ENCODE data around the gene REX1BD.

REX1BD gene

GRCh38 chr19:18618236-18618635 is 29.6 kb downstream of the REX1BD start:
- no peak for DNase-seq

DNA sequence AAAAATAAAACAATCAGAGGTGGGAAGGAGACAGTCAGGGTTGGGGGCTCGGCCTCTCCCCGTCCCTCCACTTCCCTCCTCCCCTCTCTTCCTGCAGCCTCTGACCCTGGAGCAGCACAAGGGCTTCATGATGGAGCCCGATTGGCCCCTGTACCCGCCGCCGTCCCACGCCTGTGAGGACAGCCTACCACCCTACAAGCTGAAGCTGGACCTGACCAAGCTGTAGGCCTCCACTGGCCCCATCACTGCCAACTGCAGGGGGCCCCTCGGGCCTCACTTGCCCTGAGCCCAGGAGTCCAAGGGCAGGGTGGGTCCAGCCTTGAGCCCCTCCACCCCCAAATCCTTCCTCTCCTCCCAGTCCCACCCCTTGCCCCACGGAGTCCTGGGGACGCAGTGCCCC is 31.7 kb downstream of the REX1BD start:
- no peak for DNase-seq

- DNase-seq, result no peak
Observed at GRCh38 chr19:18620902-18621301, 32.3 kb downstream of the REX1BD start.

- DNase-seq, result no peak
Observed at GRCh38 chr19:18626906-18627305, 38.3 kb downstream of the REX1BD start.

GRCh38 chr19:18629166-18630088 is 40.8 kb downstream of the REX1BD start:
- DNase-seq, result no peak

DNA sequence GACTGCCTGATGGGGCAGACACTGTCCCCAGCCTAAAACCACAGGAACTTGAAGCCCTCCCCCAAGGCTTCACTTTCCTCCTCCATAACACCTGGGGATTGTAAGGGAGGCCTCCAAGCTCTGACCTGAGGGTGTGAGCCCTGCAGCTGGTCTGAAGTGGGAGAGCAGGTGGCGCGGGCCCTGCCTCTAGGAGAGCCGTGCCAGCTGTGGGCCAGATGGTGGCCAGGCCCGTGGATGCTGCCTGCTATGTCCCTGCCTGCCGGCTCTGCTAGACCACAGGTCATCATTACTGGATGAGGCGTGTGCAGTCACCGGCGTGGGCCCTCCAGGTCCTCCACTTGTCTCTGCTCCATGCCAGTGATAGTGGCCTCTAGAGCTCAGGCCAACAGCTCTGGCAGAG is 44.7 kb downstream of the REX1BD start:
- DNase-seq, result no peak

- DNase-seq, result no peak
Observed at GRCh38 chr19:18634612-18635297, 46.2 kb downstream of the REX1BD start.

- DNase-seq, result no peak
Observed at GRCh38 chr19:18635831-18636182, 47.2 kb downstream of the REX1BD start.

- DNase-seq, result peak; percentile 81
Observed at GRCh38 chr19:18636183-18636968, 47.8 kb downstream of the REX1BD start.

DNA sequence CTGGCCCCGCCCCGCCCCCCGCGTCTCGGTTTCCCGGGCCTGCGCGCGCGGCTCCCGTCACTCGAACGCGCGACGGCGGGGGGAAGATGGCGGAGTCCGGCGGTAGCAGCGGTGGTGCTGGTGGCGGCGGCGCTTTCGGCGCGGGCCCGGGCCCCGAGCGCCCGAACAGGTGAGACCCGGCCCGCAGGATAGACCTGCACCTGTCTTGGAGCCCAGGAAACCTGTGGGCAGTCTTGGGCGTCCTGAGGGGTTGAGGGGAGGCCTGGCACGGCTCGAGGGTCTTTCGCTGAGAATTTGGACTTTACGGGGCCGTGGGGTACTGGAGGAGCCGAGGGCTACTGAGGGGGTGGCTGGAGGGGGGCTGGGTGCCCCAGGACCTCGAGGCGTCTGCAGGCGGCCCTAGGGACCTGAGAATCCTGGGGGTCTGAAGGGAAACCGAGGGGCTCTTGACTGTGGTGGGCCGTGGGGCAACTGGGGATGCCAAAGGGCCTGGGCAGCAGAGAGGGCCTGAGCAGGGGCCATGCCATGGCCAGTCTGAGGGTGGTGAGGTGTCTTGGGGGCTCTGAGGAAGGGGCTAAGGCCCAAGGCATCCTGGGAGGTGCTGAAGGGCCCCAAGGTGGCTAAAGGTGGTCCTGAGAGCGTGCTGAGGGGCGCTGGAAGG is 48.5 kb downstream of the REX1BD start, which contains the start of gene KLHL26:
TSS of gene KLHL26 (plus strand) at position 60 of the 661 bp plus-strand sequence. CDS start at position 87, 27 bp downstream.
- no peak for DNase-seq

- DNase-seq, result no peak
Observed at GRCh38 chr19:18637673-18638630, 49.4 kb downstream of the REX1BD start.

DNA sequence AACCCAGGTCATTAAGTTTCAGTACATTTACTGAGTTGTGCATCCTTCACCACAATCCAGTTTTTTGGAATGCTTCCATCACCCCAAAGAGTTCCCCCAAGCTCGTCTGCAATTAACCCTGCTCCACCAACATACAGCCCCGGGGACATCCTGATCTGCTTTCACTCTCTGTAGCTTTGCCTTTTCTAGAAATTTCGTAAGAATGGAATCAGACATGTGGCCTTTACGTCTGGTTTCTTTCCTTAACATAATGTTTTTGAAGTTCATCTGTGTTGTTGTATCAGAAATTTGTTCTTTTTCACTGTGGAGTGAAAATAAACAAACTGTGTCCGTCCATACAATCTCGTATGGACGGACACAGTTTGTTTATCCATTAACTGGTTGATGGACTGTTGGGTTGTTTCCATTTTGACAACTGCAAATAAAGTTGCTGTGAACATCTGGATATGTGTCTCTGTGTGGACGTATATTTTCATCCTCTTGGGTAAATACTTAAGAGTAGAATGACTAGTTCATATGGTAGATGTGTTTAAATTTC is 51.2 kb downstream of the REX1BD start:
- no peak for DNase-seq

Data from NCI-H1436 treated with DMSO at 0.1 percent for 48 hours (cell line).